ENCODE data around the gene XYLT1.

The XYLT1 gene

DNA sequence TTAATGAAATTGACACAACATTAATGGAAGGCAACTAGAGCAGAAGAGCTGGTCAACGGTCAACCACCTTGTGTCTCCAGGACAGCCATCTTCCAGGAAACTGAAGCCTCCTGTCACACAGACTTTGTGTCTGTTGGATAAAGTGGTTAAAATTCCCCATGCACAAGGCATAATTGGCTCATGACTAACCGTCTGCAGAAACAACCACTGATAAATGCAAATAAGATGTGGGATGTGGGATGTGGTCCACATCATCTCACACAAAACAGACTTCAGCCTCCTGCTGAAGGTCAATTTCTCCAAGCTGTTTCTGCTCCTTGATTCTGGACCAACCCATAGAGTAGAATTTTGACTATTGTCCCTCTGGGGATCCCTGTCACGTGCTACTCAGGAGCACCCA, 26.9 kb upstream of the XYLT1 start:
- no peaks in the 10 kb centered on the region for H3K79me2 ChIP-seq (ENCODE audit: control insufficient read depth, low read length)
- H3K4me2 ChIP-seq (ENCODE audit: low read length), result no peak overlapping the region
- no peaks in the 10 kb centered on the region for H3K4me1 ChIP-seq (ENCODE audit: control insufficient read depth, low read length)
- no peaks in the 10 kb centered on the region for H3K9me2 ChIP-seq (replicated peaks; ENCODE audit: control insufficient read depth, low read length)
- no peaks in the 10 kb centered on the region for H3F3A ChIP-seq (ENCODE audit: control insufficient read depth, insufficient read depth)
- TF ChIP-seq, protein P1, sequence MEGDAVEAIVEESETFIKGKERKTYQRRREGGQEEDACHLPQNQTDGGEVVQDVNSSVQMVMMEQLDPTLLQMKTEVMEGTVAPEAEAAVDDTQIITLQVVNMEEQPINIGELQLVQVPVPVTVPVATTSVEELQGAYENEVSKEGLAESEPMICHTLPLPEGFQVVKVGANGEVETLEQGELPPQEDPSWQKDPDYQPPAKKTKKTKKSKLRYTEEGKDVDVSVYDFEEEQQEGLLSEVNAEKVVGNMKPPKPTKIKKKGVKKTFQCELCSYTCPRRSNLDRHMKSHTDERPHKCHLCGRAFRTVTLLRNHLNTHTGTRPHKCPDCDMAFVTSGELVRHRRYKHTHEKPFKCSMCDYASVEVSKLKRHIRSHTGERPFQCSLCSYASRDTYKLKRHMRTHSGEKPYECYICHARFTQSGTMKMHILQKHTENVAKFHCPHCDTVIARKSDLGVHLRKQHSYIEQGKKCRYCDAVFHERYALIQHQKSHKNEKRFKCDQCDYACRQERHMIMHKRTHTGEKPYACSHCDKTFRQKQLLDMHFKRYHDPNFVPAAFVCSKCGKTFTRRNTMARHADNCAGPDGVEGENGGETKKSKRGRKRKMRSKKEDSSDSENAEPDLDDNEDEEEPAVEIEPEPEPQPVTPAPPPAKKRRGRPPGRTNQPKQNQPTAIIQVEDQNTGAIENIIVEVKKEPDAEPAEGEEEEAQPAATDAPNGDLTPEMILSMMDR (IDR thresholded peaks at IDR 0.05; ENCODE audit: low read depth, low read length, poor library complexity, severe bottlenecking), result no peak
- TF ChIP-seq EZH2phosphoT487 (IDR thresholded peaks at IDR 0.05; ENCODE audit: borderline replicate concordance, low read length), result no peak
- H4K20me1 ChIP-seq (ENCODE audit: control insufficient read depth, insufficient read depth, low read depth, low read length), result no peaks in the 10 kb centered on the region
- H3K27ac ChIP-seq (ENCODE audit: low read depth, low read length), result no peak overlapping the region
- H3K9me3 ChIP-seq (ENCODE audit: control insufficient read depth, insufficient read depth, low read length), result no peaks in the 10 kb centered on the region
- H3K36me3 ChIP-seq (ENCODE audit: control insufficient read depth, low read length), result no peaks in the 10 kb centered on the region
- peaks cover 6% of the 10 kb centered on the region; the same call in 1 of the 2 replicates for H3K27me3 ChIP-seq (ENCODE audit: control insufficient read depth, low read length)
- H3K4me3 ChIP-seq (ENCODE audit: low read length), result no peak overlapping the region

DNA sequence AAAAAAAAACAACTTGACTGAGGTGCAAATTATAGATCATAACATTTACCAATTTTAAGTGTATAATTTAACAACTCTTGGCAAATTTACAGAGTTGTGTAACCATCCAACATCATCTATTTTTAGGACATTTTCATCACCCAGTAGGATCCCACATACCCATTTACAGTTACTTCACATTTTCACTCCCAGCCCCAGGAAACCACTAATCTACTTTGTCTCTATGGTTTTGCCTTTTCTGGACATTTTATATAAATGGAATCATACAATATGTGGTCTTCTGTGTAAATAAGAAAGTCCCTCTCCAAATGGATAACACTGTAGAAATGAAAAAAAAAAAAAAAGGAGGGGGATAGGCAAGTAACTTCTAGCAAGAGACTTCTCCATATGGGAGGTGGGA, 26.1 kb upstream of the XYLT1 start:
- H3K9me3 ChIP-seq (ENCODE audit: control insufficient read depth, insufficient read depth, low read length), result no peaks in the 10 kb centered on the region
- H3K4me2 ChIP-seq (ENCODE audit: low read length), result no peak overlapping the region
- H3K27me3 ChIP-seq (ENCODE audit: control insufficient read depth, low read length), result peaks cover 6% of the 10 kb centered on the region; the same call in 1 of the 2 replicates
- H4K20me1 ChIP-seq (ENCODE audit: control insufficient read depth, insufficient read depth, low read depth, low read length), result no peaks in the 10 kb centered on the region
- TF ChIP-seq EZH2phosphoT487 (IDR thresholded peaks at IDR 0.05; ENCODE audit: borderline replicate concordance, low read length), result no peak
- TF ChIP-seq, protein P1 (IDR thresholded peaks at IDR 0.05; ENCODE audit: low read depth, low read length, poor library complexity, severe bottlenecking), result no peak
- no peak overlapping the region for H3K27ac ChIP-seq (ENCODE audit: low read depth, low read length)
- no peak overlapping the region for H3K4me3 ChIP-seq (ENCODE audit: low read length)
- peaks cover under 1% of the 10 kb centered on the region for H3K4me1 ChIP-seq (ENCODE audit: control insufficient read depth, low read length)
- no peaks in the 10 kb centered on the region for H3K36me3 ChIP-seq (ENCODE audit: control insufficient read depth, low read length)
- no peaks in the 10 kb centered on the region for H3K9me2 ChIP-seq (replicated peaks; ENCODE audit: control insufficient read depth, low read length)
- H3K79me2 ChIP-seq (ENCODE audit: control insufficient read depth, low read length), result no peaks in the 10 kb centered on the region
- H3F3A ChIP-seq (ENCODE audit: control insufficient read depth, insufficient read depth), result no peaks in the 10 kb centered on the region

DNA sequence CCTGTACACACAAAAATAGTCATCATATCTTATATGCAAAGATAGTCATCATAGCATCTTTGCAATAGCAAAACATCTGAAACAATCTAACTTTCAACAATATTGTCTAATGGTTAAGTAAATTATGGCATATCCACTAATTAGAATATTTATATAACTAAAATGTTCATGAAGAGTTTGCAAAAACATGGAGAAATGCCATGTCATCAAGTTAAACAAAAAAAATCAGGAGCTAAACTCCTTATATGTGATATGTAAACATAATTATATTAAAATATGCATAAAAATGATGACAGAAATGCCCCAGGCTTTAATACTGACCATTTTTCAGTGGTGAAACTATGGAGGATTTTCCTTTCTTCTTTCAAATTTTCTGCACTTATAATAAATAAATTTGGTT, 22.3 kb upstream of the XYLT1 start:
- H3K4me1 ChIP-seq (ENCODE audit: control insufficient read depth, low read length), result peaks cover 15% of the 10 kb centered on the region
- no peaks in the 10 kb centered on the region for H3K79me2 ChIP-seq (ENCODE audit: control insufficient read depth, low read length)
- TF ChIP-seq EZH2phosphoT487 (IDR thresholded peaks at IDR 0.05; ENCODE audit: borderline replicate concordance, low read length), result no peak
- TF ChIP-seq, protein P1 (IDR thresholded peaks at IDR 0.05; ENCODE audit: low read depth, low read length, poor library complexity, severe bottlenecking), result no peak
- H3K27ac ChIP-seq (ENCODE audit: low read depth, low read length), result no peak overlapping the region
- H3K9me3 ChIP-seq (ENCODE audit: control insufficient read depth, insufficient read depth, low read length), result no peaks in the 10 kb centered on the region
- H3K27me3 ChIP-seq (ENCODE audit: control insufficient read depth, low read length), result peaks cover 4% of the 10 kb centered on the region; the same call in 1 of the 2 replicates
- H3K4me2 ChIP-seq (ENCODE audit: low read length), result no peak overlapping the region
- H3K9me2 ChIP-seq (replicated peaks; ENCODE audit: control insufficient read depth, low read length), result no peaks in the 10 kb centered on the region
- no peak overlapping the region for H3K4me3 ChIP-seq (ENCODE audit: low read length)
- no peaks in the 10 kb centered on the region for H3K36me3 ChIP-seq (ENCODE audit: control insufficient read depth, low read length)
- H4K20me1 ChIP-seq (ENCODE audit: control insufficient read depth, insufficient read depth, low read depth, low read length), result no peaks in the 10 kb centered on the region
- no peaks in the 10 kb centered on the region for H3F3A ChIP-seq (ENCODE audit: control insufficient read depth, insufficient read depth)

All from DOHH2 (cell line).